Calu3 (cell line): ENCODE measurements around the gene RTN4IP1. TPM values are rescaled to one million over a fixed set of nuclear protein-coding genes. Genes with fewer than 3 reads are reported as not detected.
A peak's percentile ranks its signal among the peaks of the same experiment; 100 is the strongest.

Source experiments
- BruUV-seq: library from RNA; stranded (reverse); fragments of 400-500 nt; replicated peaks from 2 replicates; lab custom pipeline; 2021; lab: Mats Ljungman, UMichigan
- CTCF ChIA-PET: fragments of 300-600 bp; sonication (Branson Sonifier 250); formaldehyde crosslinking; loops from one replicate; lab custom pipeline; 2022; ENCODE audit warnings: antibody characterized with exemption; lab: Charles Lee
- DNase-seq: peaks from one replicate; pipeline ENCODE4 v3.0.0; 2022
- H3K27ac Mint-ChIP-seq: one replicate; pipeline ENCODE4 v1.8.0; 2022; ENCODE audit warnings: mixed read lengths; ENCODE audit not compliant: unreplicated experiment
- H3K27me3 Mint-ChIP-seq: one replicate; pipeline ENCODE4 v1.8.0; 2022; ENCODE audit warnings: mixed read lengths; ENCODE audit not compliant: unreplicated experiment
- H3K36me3 Mint-ChIP-seq: one replicate; pipeline ENCODE4 v1.8.0; 2022; ENCODE audit warnings: mild to moderate bottlenecking, moderate library complexity, mixed read lengths; ENCODE audit not compliant: insufficient read depth, unreplicated experiment
- H3K4me1 Mint-ChIP-seq: one replicate; pipeline ENCODE4 v1.8.0; 2022; ENCODE audit warnings: mild to moderate bottlenecking, low read depth, mixed read lengths; ENCODE audit not compliant: unreplicated experiment
- H3K4me3 Mint-ChIP-seq: one replicate; pipeline ENCODE4 v1.8.0; 2022; ENCODE audit warnings: mild to moderate bottlenecking, low read depth, moderate library complexity, mixed read lengths; ENCODE audit not compliant: unreplicated experiment
- H3K9me3 Mint-ChIP-seq: one replicate; pipeline ENCODE4 v1.8.0; 2022; ENCODE audit warnings: low read depth, mixed read lengths; ENCODE audit not compliant: unreplicated experiment
- CTCF ChIP-seq: fragments of 200-600 bp; IDR thresholded peaks from one replicate; pipeline ENCODE4 v1.8.0; 2022; ENCODE audit warnings: antibody characterized with exemption; ENCODE audit not compliant: unreplicated experiment
- intact Hi-C: fragments of 100-400 bp; cut with micrococcal nuclease; formaldehyde crosslinking; loops from one replicate; pipeline ENCODE4 v1.10.0; 2022; ENCODE audit not compliant: unreplicated experiment
- total RNA-seq: library from RNA; stranded (reverse); gene quantifications from 2 replicates; pipeline ENCODE4 v1.2.3, GENCODE V29; 2022

The RTN4IP1 gene
- total RNA-seq, 1 experiment from 2014 or later, result 18.8 TPM

GRCh38 chr6:106613590-106613989 is 15.7 kb downstream of the RTN4IP1 start:
- Mint-ChIP-seq H3K4me3 (no peak overlapping the region), H3K27me3 (no peaks in the 10 kb centered on the region), H3K36me3 (no peaks in the 10 kb centered on the region), H3K4me1 (peaks cover 14% of the 10 kb centered on the region), H3K9me3 (no peaks in the 10 kb centered on the region), H3K27ac (no peak overlapping the region)
- no peak for DNase-seq
- intact Hi-C loops, result no loop called here
- BruUV-seq, result no TSS peak
- CTCF ChIA-PET, result interaction anchor here (0.6 kb wide), 1 partner anchor 12 kb away, joined by 5 read pairs; no protein-coding TSS in a partner anchor
- no peak for TF ChIP-seq CTCF

GRCh38 chr6:106612671-106613416 is 16.5 kb downstream of the RTN4IP1 start:
- Mint-ChIP-seq H3K27ac (no peak overlapping the region), H3K36me3 (no peaks in the 10 kb centered on the region), H3K27me3 (no peaks in the 10 kb centered on the region), H3K4me1 (peaks cover 22% of the 10 kb centered on the region), H3K4me3 (no peak overlapping the region), H3K9me3 (no peaks in the 10 kb centered on the region)
- CTCF ChIA-PET, result no interaction called here
- no peak for TF ChIP-seq CTCF
- DNase-seq, result no peak
- BruUV-seq, result no TSS peak
- intact Hi-C loops, result no loop called here

- TF ChIP-seq CTCF, result no peak
- H3K4me1 Mint-ChIP-seq, result peaks cover 24% of the 10 kb centered on the region
- H3K36me3 Mint-ChIP-seq, result no peaks in the 10 kb centered on the region
- H3K27ac Mint-ChIP-seq, result no peak overlapping the region
- no peaks in the 10 kb centered on the region for H3K27me3 Mint-ChIP-seq
- intact Hi-C loops, result loop anchor here (2.0 kb wide), 1 partner anchor 78 kb away; no protein-coding TSS in a partner anchor
- no TSS peak for BruUV-seq
- H3K9me3 Mint-ChIP-seq, result no peaks in the 10 kb centered on the region
- CTCF ChIA-PET, result interaction anchor here (0.6 kb wide), 1 partner anchor 137 kb away, joined by 3 read pairs; no protein-coding TSS in a partner anchor
- DNase-seq, result no peak
- H3K4me3 Mint-ChIP-seq, result no peak overlapping the region
Observed at GRCh38 chr6:106611030-106611429, 18.3 kb downstream of the RTN4IP1 start.

- intact Hi-C loops, result loop anchor here (2.0 to 10.0 kb wide), 3 partner anchors 79 to 275 kb away; no protein-coding TSS in a partner anchor
- CTCF ChIA-PET, result interaction anchor here (0.6 to 1.4 kb wide), 11 partner anchors 50 to 388 kb away, joined by 3 to 7 read pairs (median 4); no protein-coding TSS in a partner anchor
- H3K36me3 Mint-ChIP-seq, result no peaks in the 10 kb centered on the region
Observed at GRCh38 chr6:106609699-106610098, 19.6 kb downstream of the RTN4IP1 start.

More at GRCh38 chr6:106609699-106610098, 19.6 kb downstream of the RTN4IP1 start:
- Mint-ChIP-seq H3K9me3 (no peaks in the 10 kb centered on the region), H3K27me3 (no peaks in the 10 kb centered on the region), H3K27ac (no peak overlapping the region), H3K4me3 (no peak overlapping the region), H3K4me1 (peaks cover 24% of the 10 kb centered on the region)
- peak; percentile 47 for TF ChIP-seq CTCF
- peak; percentile 48 for DNase-seq
- BruUV-seq, result no TSS peak
